SK-N-MC (cell line): ENCODE results near the gene ANKFY1.
"Not testable (repeated sequence)": the region's sequence is repeated elsewhere in the genome, so short reads cannot be mapped to it uniquely, and the experiment has no call there.

Experiments
- EZH2 ChIP-seq: fragments of 200-600 bp; sonication (generic); IDR thresholded peaks from one replicate; pipeline ENCODE4 v1.6.1; 2017; ENCODE audit warnings: antibody characterized with exemption
- FOXP2 ChIP-seq: optimal IDR thresholded peaks from 2 replicates; pipeline ENCODE3; 2011; ENCODE audit warnings: mild to moderate bottlenecking, moderate library complexity; ENCODE audit not compliant: insufficient read depth; ENCODE audit errors: extremely low read length, control extremely low read depth
- POLR2AphosphoS5 ChIP-seq: IDR thresholded peaks from 2 replicates; pipeline ENCODE4 v1.6.1; 2012; ENCODE audit warnings: mild to moderate bottlenecking, low read depth, low read length, borderline replicate concordance

GRCh38 chr17:4190791-4191190 is 73.0 kb downstream of the ANKFY1 start:
- TF ChIP-seq POLR2AphosphoS5, EZH2, FOXP2: not testable (repeated sequence)
